GM23338 (cell line): Measurements from ENCODE around the gene MTHFR. TPM values are rescaled to one million over a fixed set of nuclear protein-coding genes. Genes with fewer than 3 reads are reported as not detected.

Source experiments
- ATAC-seq: fragments of 200-7000 bp; cut with Tn5 transposase; 3 replicates; pipeline ENCODE4 v1.9.1; 2020
- DNase-seq: peaks from one replicate; pipeline ENCODE4 v3.0.0-alpha.2; 2015; ENCODE audit warnings: low spot score
- H2AFZ ChIP-seq: fragments of 200-600 bp; sonication (generic); 2 replicates; pipeline ENCODE4 v1.8.0; 2016; ENCODE audit warnings: antibody characterized with exemption, mild to moderate bottlenecking, moderate library complexity
- H3F3A ChIP-seq: fragments of 200-600 bp; sonication (generic); replicated peaks from 2 replicates; pipeline ENCODE4 v1.8.0; 2017; ENCODE audit warnings: antibody characterized with exemption, mixed run types, low read depth
- H3K27ac ChIP-seq: fragments of 200-600 bp; sonication (generic); 2 replicates; pipeline ENCODE4 v1.6.1; 2016; ENCODE audit warnings: low read depth
- H3K27me3 ChIP-seq: fragments of 200-600 bp; sonication (generic); 2 replicates; pipeline ENCODE4 v1.8.0; 2016; ENCODE audit warnings: mild to moderate bottlenecking, mixed run types, moderate library complexity; ENCODE audit not compliant: insufficient read depth
- H3K36me3 ChIP-seq: fragments of 200-600 bp; sonication (generic); 2 replicates; pipeline ENCODE4 v1.8.0; 2016; ENCODE audit warnings: mild to moderate bottlenecking; ENCODE audit not compliant: insufficient read depth
- H3K4me1 ChIP-seq: fragments of 200-600 bp; sonication (generic); 2 replicates; pipeline ENCODE4 v1.8.0; 2016; ENCODE audit warnings: mild to moderate bottlenecking, moderate library complexity; ENCODE audit not compliant: insufficient read depth
- H3K4me2 ChIP-seq: fragments of 200-600 bp; sonication (generic); 2 replicates; pipeline ENCODE4 v1.7.1; 2017; ENCODE audit warnings: mixed run types
- H3K4me3 ChIP-seq: fragments of 200-600 bp; sonication (generic); 2 replicates; pipeline ENCODE4 v1.6.1; 2016; ENCODE audit warnings: mixed run types
- H3K79me2 ChIP-seq: fragments of 200-600 bp; sonication (generic); replicated peaks from 2 replicates; pipeline ENCODE4 v1.8.0; 2017; ENCODE audit warnings: mild to moderate bottlenecking; ENCODE audit not compliant: insufficient read depth
- H3K9me2 ChIP-seq: fragments of 200-600 bp; sonication (generic); 2 replicates; pipeline ENCODE4 v1.8.0; 2017; ENCODE audit not compliant: insufficient read depth
- H4K20me1 ChIP-seq: fragments of 200-600 bp; sonication (generic); replicated peaks from 2 replicates; pipeline ENCODE4 v1.8.0; 2017; ENCODE audit warnings: mild to moderate bottlenecking; ENCODE audit not compliant: insufficient read depth
- H3K27ac Mint-ChIP-seq: 2 replicates; pipeline ENCODE4 v1.8.0; 2020; ENCODE audit warnings: inconsistent platforms, mild to moderate bottlenecking, moderate library complexity, mixed read lengths
- H3K27me3 Mint-ChIP-seq: 3 replicates; pipeline ENCODE4 v1.8.0; 2022; ENCODE audit warnings: low read depth, mild to moderate bottlenecking, moderate library complexity, mixed read lengths, inconsistent platforms; ENCODE audit not compliant: insufficient read depth, poor library complexity
- H3K36me3 Mint-ChIP-seq: 3 replicates; pipeline ENCODE4 v1.8.0; 2021; ENCODE audit warnings: low read depth, mild to moderate bottlenecking, inconsistent platforms, moderate library complexity, mixed read lengths
- H3K4me1 Mint-ChIP-seq: 3 replicates; pipeline ENCODE4 v1.8.0; 2020; ENCODE audit warnings: mild to moderate bottlenecking, inconsistent platforms, mixed read lengths
- H3K4me3 Mint-ChIP-seq: 3 replicates; pipeline ENCODE4 v1.8.0; 2021; ENCODE audit warnings: moderate library complexity, mild to moderate bottlenecking, inconsistent platforms, mixed read lengths
- H3K9me3 Mint-ChIP-seq: 3 replicates; pipeline ENCODE4 v1.8.0; 2020; ENCODE audit warnings: moderate library complexity, mild to moderate bottlenecking, inconsistent platforms, mixed read lengths
- CREB1 ChIP-seq: fragments of 250-450 bp; sonication (Bioruptor Pico); IDR thresholded peaks from 2 replicates; pipeline ENCODE4 v1.5.0; 2020; ENCODE audit warnings: low read depth, mild to moderate bottlenecking, moderate library complexity
- EZH2 ChIP-seq: fragments of 200-600 bp; sonication (generic); IDR thresholded peaks from one replicate; pipeline ENCODE4 v1.8.0; 2017; ENCODE audit warnings: antibody characterized with exemption, mild to moderate bottlenecking, low read depth; ENCODE audit not compliant: unreplicated experiment
- EZH2phosphoT487 ChIP-seq: fragments of 200-600 bp; sonication (generic); IDR thresholded peaks from one replicate; pipeline ENCODE4 v1.8.1; 2018; ENCODE audit warnings: antibody characterized with exemption; ENCODE audit not compliant: unreplicated experiment
- JUNB ChIP-seq: IDR thresholded peaks from one replicate; pipeline ENCODE4 v1.6.1; 2016; ENCODE audit warnings: antibody characterized with exemption; ENCODE audit not compliant: unreplicated experiment
- NANOG ChIP-seq: IDR thresholded peaks from 2 replicates; pipeline ENCODE4 v1.6.1; 2016; ENCODE audit warnings: antibody characterized with exemption, borderline replicate concordance
- POLR2AphosphoS5 ChIP-seq: IDR thresholded peaks from 2 replicates; pipeline ENCODE4 v1.6.1; 2016; ENCODE audit warnings: antibody characterized with exemption, low read depth
- STAT1 ChIP-seq: IDR thresholded peaks from one replicate; pipeline ENCODE4 v1.6.1; 2016; ENCODE audit warnings: antibody characterized with exemption; ENCODE audit not compliant: unreplicated experiment
- ZNF114 ChIP-seq: fragments of 250-450 bp; sonication (Bioruptor Pico); IDR thresholded peaks from 2 replicates; pipeline ENCODE4 v1.5.0; 2020; ENCODE audit warnings: mild to moderate bottlenecking, moderate library complexity
- ZNF331 ChIP-seq: fragments of 250-450 bp; sonication (Bioruptor Pico); IDR thresholded peaks from 2 replicates; pipeline ENCODE4 v1.5.0; 2020; ENCODE audit warnings: low read depth, mild to moderate bottlenecking, moderate library complexity
- polyA plus RNA-seq: library from polyadenylated mRNA; unstranded; fragments of >200 nt; fragmentation: Nextera tagmentation; extraction: Ambion mirVana; gene quantifications from 2 replicates; pipeline ENCODE4 v1.2.1, GENCODE V29; 2016
- total RNA-seq: library from RNA; depleted of rRNA; stranded (reverse); fragments of >200 nt; shearing (Covaris generic); gene quantifications from 2 replicates; pipeline ENCODE4 v1.2.3, GENCODE V29; 2014
- TF ChIP-seq, protein P1 (sequence below): IDR thresholded peaks from 2 replicates; pipeline ENCODE4 v1.6.1; 2016; ENCODE audit warnings: antibody characterized with exemption
- TF ChIP-seq, protein P2 (sequence below): IDR thresholded peaks from one replicate; pipeline ENCODE4 v1.6.1; 2018; ENCODE audit warnings: antibody characterized with exemption; ENCODE audit not compliant: unreplicated experiment
- TF ChIP-seq, protein P3 (sequence below): fragments of 250-450 bp; sonication (Bioruptor Pico); IDR thresholded peaks from 2 replicates; pipeline ENCODE4 v1.5.0; 2020; ENCODE audit warnings: mild to moderate bottlenecking, moderate library complexity

The MTHFR gene
- total and polyA plus RNA-seq, 2 experiments from 2014 or later, result 6.9 to 21.6 TPM

DNA sequence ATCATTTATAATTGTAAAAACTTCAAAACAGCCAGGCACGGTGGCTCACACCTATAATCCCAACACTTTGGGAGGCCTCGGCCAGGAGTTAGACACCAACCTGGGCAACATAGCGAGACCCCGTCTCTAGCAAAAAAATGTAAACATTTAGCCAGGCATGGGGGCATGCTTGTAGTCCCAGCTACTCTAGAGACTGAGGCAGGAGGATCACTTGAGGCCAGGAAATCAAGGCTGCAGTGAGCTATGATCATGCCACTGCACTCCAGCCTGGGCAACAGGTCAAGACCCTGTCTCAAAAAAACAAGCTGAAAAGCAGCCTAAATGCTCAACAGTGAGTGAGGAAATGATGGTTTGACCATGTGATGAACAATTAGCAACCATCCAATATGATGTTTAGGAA is 36.5 kb downstream of the MTHFR start:
- no peak for DNase-seq
- no peaks in the 10 kb centered on the region for H3K4me1 ChIP-seq
- Mint-ChIP-seq H3K36me3 (no peaks in the 10 kb centered on the region), H3K4me3 (no peak overlapping the region), H3K9me3 (no peaks in the 10 kb centered on the region), H3K4me1 (peaks cover 3% of the 10 kb centered on the region; the same call in 1 of the 3 replicates), H3K27ac (no peak overlapping the region), H3K27me3 (peaks cover 13% of the 10 kb centered on the region)
- H3K27me3 ChIP-seq, result no peaks in the 10 kb centered on the region
- no peak for ATAC-seq
- no peak overlapping the region for H2AFZ ChIP-seq
- no peaks in the 10 kb centered on the region; the same call in 1 of the 2 replicates for H3F3A ChIP-seq
- no peak overlapping the region for H3K4me2 ChIP-seq
- no peaks in the 10 kb centered on the region for H3K79me2 ChIP-seq
- no peak overlapping the region for H3K27ac ChIP-seq
- H4K20me1 ChIP-seq, result no peaks in the 10 kb centered on the region
- H3K9me2 ChIP-seq, result no peaks in the 10 kb centered on the region
- no peak overlapping the region for H3K4me3 ChIP-seq
- H3K36me3 ChIP-seq, result no peaks in the 10 kb centered on the region
- no peak for TF ChIP-seq POLR2AphosphoS5

DNA sequence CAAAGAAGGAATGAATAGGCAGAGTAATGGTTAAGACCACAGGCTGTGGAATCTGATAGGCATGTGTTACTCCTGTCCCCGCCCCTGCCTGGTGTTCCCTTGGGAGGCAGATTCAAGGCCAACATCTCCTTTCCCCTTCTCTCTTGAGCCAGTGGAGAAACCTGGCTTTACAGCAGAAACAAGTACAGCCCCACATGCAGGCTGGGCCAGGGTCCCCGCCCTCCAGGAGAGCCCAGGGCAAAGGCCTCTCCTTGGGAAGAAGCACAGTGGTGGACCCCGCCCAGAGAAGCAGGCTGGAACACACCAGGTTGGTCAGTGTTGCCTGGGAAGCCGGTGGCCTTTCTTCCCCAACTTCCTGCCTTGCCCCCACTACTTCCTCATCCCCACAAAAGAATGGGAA is 36.9 kb downstream of the MTHFR start:
- H3K27me3 Mint-ChIP-seq, result peaks cover 17% of the 10 kb centered on the region
- H2AFZ ChIP-seq, result no peak overlapping the region
- no peaks in the 10 kb centered on the region for H3K36me3 Mint-ChIP-seq
- no peaks in the 10 kb centered on the region for H3K79me2 ChIP-seq
- no peaks in the 10 kb centered on the region for H4K20me1 ChIP-seq
- H3K36me3 ChIP-seq, result no peaks in the 10 kb centered on the region
- H3K27ac ChIP-seq, result no peak overlapping the region
- no peak overlapping the region; the same call in 2 of the 3 replicates for H3K4me3 Mint-ChIP-seq
- H3K4me3 ChIP-seq, result no peak overlapping the region
- H3K4me2 ChIP-seq, result no peak overlapping the region
- peaks cover 4% of the 10 kb centered on the region for H3K4me1 Mint-ChIP-seq
- no peaks in the 10 kb centered on the region; the same call in 1 of the 2 replicates for H3F3A ChIP-seq
- no peak overlapping the region for H3K27ac Mint-ChIP-seq
- ATAC-seq, result peak; percentile 15; the same call in 1 of the 3 replicates
- DNase-seq, result peak; percentile 26
- H3K9me2 ChIP-seq, result no peaks in the 10 kb centered on the region
- H3K4me1 ChIP-seq, result no peaks in the 10 kb centered on the region
- H3K9me3 Mint-ChIP-seq, result no peaks in the 10 kb centered on the region
- H3K27me3 ChIP-seq, result no peaks in the 10 kb centered on the region
- TF ChIP-seq EZH2phosphoT487 (no peak), NANOG (no peak), POLR2AphosphoS5 (no peak), JUNB (no peak), EZH2 (no peak), ZNF331 (no peak), CREB1 (CRISPR knock-in tag) (no peak), STAT1 (no peak), ZNF114 (no peak)
- TF ChIP-seq, protein P1, sequence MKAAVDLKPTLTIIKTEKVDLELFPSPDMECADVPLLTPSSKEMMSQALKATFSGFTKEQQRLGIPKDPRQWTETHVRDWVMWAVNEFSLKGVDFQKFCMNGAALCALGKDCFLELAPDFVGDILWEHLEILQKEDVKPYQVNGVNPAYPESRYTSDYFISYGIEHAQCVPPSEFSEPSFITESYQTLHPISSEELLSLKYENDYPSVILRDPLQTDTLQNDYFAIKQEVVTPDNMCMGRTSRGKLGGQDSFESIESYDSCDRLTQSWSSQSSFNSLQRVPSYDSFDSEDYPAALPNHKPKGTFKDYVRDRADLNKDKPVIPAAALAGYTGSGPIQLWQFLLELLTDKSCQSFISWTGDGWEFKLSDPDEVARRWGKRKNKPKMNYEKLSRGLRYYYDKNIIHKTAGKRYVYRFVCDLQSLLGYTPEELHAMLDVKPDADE, result no peak
- TF ChIP-seq, protein P2, sequence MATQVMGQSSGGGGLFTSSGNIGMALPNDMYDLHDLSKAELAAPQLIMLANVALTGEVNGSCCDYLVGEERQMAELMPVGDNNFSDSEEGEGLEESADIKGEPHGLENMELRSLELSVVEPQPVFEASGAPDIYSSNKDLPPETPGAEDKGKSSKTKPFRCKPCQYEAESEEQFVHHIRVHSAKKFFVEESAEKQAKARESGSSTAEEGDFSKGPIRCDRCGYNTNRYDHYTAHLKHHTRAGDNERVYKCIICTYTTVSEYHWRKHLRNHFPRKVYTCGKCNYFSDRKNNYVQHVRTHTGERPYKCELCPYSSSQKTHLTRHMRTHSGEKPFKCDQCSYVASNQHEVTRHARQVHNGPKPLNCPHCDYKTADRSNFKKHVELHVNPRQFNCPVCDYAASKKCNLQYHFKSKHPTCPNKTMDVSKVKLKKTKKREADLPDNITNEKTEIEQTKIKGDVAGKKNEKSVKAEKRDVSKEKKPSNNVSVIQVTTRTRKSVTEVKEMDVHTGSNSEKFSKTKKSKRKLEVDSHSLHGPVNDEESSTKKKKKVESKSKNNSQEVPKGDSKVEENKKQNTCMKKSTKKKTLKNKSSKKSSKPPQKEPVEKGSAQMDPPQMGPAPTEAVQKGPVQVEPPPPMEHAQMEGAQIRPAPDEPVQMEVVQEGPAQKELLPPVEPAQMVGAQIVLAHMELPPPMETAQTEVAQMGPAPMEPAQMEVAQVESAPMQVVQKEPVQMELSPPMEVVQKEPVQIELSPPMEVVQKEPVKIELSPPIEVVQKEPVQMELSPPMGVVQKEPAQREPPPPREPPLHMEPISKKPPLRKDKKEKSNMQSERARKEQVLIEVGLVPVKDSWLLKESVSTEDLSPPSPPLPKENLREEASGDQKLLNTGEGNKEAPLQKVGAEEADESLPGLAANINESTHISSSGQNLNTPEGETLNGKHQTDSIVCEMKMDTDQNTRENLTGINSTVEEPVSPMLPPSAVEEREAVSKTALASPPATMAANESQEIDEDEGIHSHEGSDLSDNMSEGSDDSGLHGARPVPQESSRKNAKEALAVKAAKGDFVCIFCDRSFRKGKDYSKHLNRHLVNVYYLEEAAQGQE, result no peak
- TF ChIP-seq, protein P3, sequence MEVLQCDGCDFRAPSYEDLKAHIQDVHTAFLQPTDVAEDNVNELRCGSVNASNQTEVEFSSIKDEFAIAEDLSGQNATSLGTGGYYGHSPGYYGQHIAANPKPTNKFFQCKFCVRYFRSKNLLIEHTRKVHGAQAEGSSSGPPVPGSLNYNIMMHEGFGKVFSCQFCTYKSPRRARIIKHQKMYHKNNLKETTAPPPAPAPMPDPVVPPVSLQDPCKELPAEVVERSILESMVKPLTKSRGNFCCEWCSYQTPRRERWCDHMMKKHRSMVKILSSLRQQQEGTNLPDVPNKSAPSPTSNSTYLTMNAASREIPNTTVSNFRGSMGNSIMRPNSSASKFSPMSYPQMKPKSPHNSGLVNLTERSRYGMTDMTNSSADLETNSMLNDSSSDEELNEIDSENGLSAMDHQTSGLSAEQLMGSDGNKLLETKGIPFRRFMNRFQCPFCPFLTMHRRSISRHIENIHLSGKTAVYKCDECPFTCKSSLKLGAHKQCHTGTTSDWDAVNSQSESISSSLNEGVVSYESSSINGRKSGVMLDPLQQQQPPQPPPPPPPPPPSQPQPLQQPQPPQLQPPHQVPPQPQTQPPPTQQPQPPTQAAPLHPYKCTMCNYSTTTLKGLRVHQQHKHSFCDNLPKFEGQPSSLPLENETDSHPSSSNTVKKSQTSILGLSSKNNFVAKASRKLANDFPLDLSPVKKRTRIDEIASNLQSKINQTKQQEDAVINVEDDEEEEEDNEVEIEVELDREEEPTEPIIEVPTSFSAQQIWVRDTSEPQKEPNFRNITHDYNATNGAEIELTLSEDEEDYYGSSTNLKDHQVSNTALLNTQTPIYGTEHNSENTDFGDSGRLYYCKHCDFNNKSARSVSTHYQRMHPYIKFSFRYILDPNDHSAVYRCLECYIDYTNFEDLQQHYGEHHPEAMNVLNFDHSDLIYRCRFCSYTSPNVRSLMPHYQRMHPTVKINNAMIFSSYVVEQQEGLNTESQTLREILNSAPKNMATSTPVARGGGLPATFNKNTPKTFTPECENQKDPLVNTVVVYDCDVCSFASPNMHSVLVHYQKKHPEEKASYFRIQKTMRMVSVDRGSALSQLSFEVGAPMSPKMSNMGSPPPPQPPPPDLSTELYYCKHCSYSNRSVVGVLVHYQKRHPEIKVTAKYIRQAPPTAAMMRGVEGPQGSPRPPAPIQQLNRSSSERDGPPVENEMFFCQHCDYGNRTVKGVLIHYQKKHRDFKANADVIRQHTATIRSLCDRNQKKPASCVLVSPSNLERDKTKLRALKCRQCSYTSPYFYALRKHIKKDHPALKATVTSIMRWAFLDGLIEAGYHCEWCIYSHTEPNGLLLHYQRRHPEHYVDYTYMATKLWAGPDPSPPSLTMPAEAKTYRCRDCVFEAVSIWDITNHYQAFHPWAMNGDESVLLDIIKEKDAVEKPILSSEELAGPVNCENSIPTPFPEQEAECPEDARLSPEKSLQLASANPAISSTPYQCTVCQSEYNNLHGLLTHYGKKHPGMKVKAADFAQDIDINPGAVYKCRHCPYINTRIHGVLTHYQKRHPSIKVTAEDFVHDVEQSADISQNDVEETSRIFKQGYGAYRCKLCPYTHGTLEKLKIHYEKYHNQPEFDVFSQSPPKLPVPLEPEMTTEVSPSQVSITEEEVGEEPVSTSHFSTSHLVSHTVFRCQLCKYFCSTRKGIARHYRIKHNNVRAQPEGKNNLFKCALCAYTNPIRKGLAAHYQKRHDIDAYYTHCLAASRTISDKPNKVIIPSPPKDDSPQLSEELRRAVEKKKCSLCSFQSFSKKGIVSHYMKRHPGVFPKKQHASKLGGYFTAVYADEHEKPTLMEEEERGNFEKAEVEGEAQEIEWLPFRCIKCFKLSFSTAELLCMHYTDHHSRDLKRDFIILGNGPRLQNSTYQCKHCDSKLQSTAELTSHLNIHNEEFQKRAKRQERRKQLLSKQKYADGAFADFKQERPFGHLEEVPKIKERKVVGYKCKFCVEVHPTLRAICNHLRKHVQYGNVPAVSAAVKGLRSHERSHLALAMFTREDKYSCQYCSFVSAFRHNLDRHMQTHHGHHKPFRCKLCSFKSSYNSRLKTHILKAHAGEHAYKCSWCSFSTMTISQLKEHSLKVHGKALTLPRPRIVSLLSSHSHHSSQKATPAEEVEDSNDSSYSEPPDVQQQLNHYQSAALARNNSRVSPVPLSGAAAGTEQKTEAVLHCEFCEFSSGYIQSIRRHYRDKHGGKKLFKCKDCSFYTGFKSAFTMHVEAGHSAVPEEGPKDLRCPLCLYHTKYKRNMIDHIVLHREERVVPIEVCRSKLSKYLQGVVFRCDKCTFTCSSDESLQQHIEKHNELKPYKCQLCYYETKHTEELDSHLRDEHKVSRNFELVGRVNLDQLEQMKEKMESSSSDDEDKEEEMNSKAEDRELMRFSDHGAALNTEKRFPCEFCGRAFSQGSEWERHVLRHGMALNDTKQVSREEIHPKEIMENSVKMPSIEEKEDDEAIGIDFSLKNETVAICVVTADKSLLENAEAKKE (CRISPR knock-in tag), result no peak
